ENCODE data around the gene PLXNB2. TPM values are rescaled to one million over a fixed set of nuclear protein-coding genes. Genes with fewer than 3 reads are reported as not detected.

PLXNB2 gene
- total RNA-seq, 2 donors from 2014 or later = 169 to 218 TPM

- peaks cover 11 to 14% of the 10 kb centered on the region in 2 donors for H3K4me1 ChIP-seq (ENCODE audit: control insufficient read depth in 1 of 2, low read depth in 2 of 2)
- DNase-seq (ENCODE audit: low spot score) = no peak
- H3K36me3 ChIP-seq = no peaks in the 10 kb centered on the region
- ATAC-seq (ENCODE audit: insufficient number of reproducible peaks, low FRiP score, low read depth) = no peak
- no peak for TF ChIP-seq CTCF (IDR thresholded peaks at IDR 0.05)
- H3K9me3 ChIP-seq = no peaks in the 10 kb centered on the region
- no peak overlapping the region for H3K27ac ChIP-seq
- peaks cover 7% of the 10 kb centered on the region for H3K27me3 ChIP-seq (replicated peaks; ENCODE audit: insufficient read depth)
- H3K4me3 ChIP-seq = no peak overlapping the region
Observed at GRCh38 chr22:50258361-50259292, 48.8 kb downstream of the PLXNB2 start.

GRCh38 chr22:50257451-50258360 is 49.7 kb downstream of the PLXNB2 start:
- Histone ChIP-seq H3K4me1 (ENCODE audit: control insufficient read depth in 1 of 2, low read depth in 2 of 2) (peaks cover 11 to 14% of the 10 kb centered on the region in 2 donors), H3K4me3 (no peak overlapping the region), H3K36me3 (no peaks in the 10 kb centered on the region), H3K9me3 (no peaks in the 10 kb centered on the region), H3K27ac (no peak overlapping the region), H3K27me3 (replicated peaks; ENCODE audit: insufficient read depth) (peaks cover 7% of the 10 kb centered on the region)
- DNase-seq (ENCODE audit: low spot score) (no peak), ATAC-seq (ENCODE audit: insufficient number of reproducible peaks, low FRiP score, low read depth) (no peak)
- TF ChIP-seq CTCF (IDR thresholded peaks at IDR 0.05) = no peak

- H3K27me3 ChIP-seq (replicated peaks; ENCODE audit: insufficient read depth) = peaks cover under 1% of the 10 kb centered on the region
- H3K4me3 ChIP-seq = no peak overlapping the region
- no peaks in the 10 kb centered on the region for H3K9me3 ChIP-seq
- no peak for DNase-seq (ENCODE audit: low spot score)
- no peak for ATAC-seq (ENCODE audit: insufficient number of reproducible peaks, low FRiP score, low read depth)
- H3K4me1 ChIP-seq (ENCODE audit: control insufficient read depth in 1 of 2, low read depth in 2 of 2) = peaks cover 10 to 14% of the 10 kb centered on the region in 2 donors
- H3K36me3 ChIP-seq = no peaks in the 10 kb centered on the region
- no peak for TF ChIP-seq CTCF (IDR thresholded peaks at IDR 0.05)
- H3K27ac ChIP-seq = no peak overlapping the region
Observed at GRCh38 chr22:50257041-50257440, 50.4 kb downstream of the PLXNB2 start.

- TF ChIP-seq CTCF (IDR thresholded peaks at IDR 0.05) = no peak
- no peaks in the 10 kb centered on the region for H3K36me3 ChIP-seq
- no peak overlapping the region for H3K4me3 ChIP-seq
- ATAC-seq (ENCODE audit: insufficient number of reproducible peaks, low FRiP score, low read depth) (no peak), DNase-seq (ENCODE audit: low spot score) (no peak)
- no peaks in the 10 kb centered on the region for H3K9me3 ChIP-seq
- H3K27ac ChIP-seq = no peak overlapping the region
- H3K4me1 ChIP-seq (ENCODE audit: control insufficient read depth in 1 of 2, low read depth in 2 of 2) = peaks cover 8 to 20% of the 10 kb centered on the region in 2 donors
- no peaks in the 10 kb centered on the region for H3K27me3 ChIP-seq (replicated peaks; ENCODE audit: insufficient read depth)
Observed at GRCh38 chr22:50256258-50256862, 51.1 kb downstream of the PLXNB2 start.
